HepG2 (cell line): ENCODE data around the gene INTS1. TPM values are rescaled to one million over a fixed set of nuclear protein-coding genes. Genes with fewer than 3 reads are reported as not detected.

Source experiments
- ARNT2 ChIP-seq: sonication (generic); formaldehyde crosslinking; IDR thresholded peaks from 2 replicates; pipeline ENCODE4 v1.8.0; 2022; ENCODE audit warnings: mild to moderate bottlenecking, low read depth, missing genetic modification reagents, moderate library complexity
- ARNTL ChIP-seq: sonication (generic); formaldehyde crosslinking; IDR thresholded peaks from 2 replicates; pipeline ENCODE4 v1.4.0; 2020; ENCODE audit warnings: mild to moderate bottlenecking, missing genetic modification reagents
- CREM ChIP-seq, 2 experiments: sonication (generic) in 1 of 2; formaldehyde crosslinking in 1 of 2; IDR thresholded peaks; 2 replicates each; pipeline versions ENCODE4 v1.4.0 to v1.6.1; 2016 to 2020; ENCODE audit warnings: antibody characterized with exemption in 1 of 2, mild to moderate bottlenecking in 1 of 2, missing genetic modification reagents in 1 of 2
- FOXA3 ChIP-seq: IDR thresholded peaks from 2 replicates; pipeline ENCODE4 v1.6.1; 2016; ENCODE audit warnings: missing genetic modification reagents, missing compliant biosample characterization
- JDP2 ChIP-seq: sonication (generic); formaldehyde crosslinking; IDR thresholded peaks from 2 replicates; pipeline ENCODE4 v1.8.1; 2022; ENCODE audit warnings: missing genetic modification reagents, borderline replicate concordance
- LRRFIP1 ChIP-seq: sonication (generic); formaldehyde crosslinking; conservative IDR thresholded peaks from 2 replicates; pipeline ENCODE4 v1.4.0; 2020; ENCODE audit warnings: missing genetic modification reagents
- MEF2D ChIP-seq: sonication (generic); formaldehyde crosslinking; IDR thresholded peaks from 2 replicates; pipeline ENCODE4 v1.5.1; 2020; ENCODE audit warnings: mild to moderate bottlenecking, missing genetic modification reagents
- NRL ChIP-seq: sonication (generic); formaldehyde crosslinking; IDR thresholded peaks from 2 replicates; pipeline ENCODE4 v1.5.0; 2020; ENCODE audit warnings: missing genetic modification reagents, mild to moderate bottlenecking, moderate library complexity, borderline replicate concordance
- SMC3 ChIP-seq: IDR thresholded peaks from 2 replicates; pipeline ENCODE4 v1.6.1; 2011; ENCODE audit warnings: low read length, improper control_type of control experiment
- SOX6 ChIP-seq, 2 experiments: fragments of 450-650 bp in 1 of 2; sonication (generic) in 1 of 2; formaldehyde crosslinking in 1 of 2; IDR thresholded peaks; 2 replicates each; pipeline versions ENCODE4 v1.4.0 to v1.6.1; 2017 to 2020; ENCODE audit warnings: antibody characterized with exemption in 1 of 2, mild to moderate bottlenecking in 1 of 2, missing genetic modification reagents in 1 of 2
- TBP ChIP-seq: sonication (generic); formaldehyde crosslinking; IDR thresholded peaks from 2 replicates; pipeline ENCODE4 v1.5.0; 2020; ENCODE audit warnings: missing genetic modification reagents
- TOE1 ChIP-seq: sonication (generic); formaldehyde crosslinking; IDR thresholded peaks from 2 replicates; pipeline ENCODE4 v1.4.0; 2020; ENCODE audit warnings: mild to moderate bottlenecking, missing genetic modification reagents
- ZBTB7B ChIP-seq: sonication (generic); formaldehyde crosslinking; IDR thresholded peaks from 2 replicates; pipeline ENCODE4 v1.4.0; 2020; ENCODE audit warnings: missing genetic modification reagents
- ZMYM3 ChIP-seq: sonication (generic); formaldehyde crosslinking; IDR thresholded peaks from 2 replicates; pipeline ENCODE4 v1.5.1; 2020; ENCODE audit warnings: mild to moderate bottlenecking, missing genetic modification reagents
- ZNF280B ChIP-seq: sonication (generic); formaldehyde crosslinking; IDR thresholded peaks from 2 replicates; pipeline ENCODE4 v1.5.0; 2020; ENCODE audit warnings: missing genetic modification reagents, mild to moderate bottlenecking, borderline replicate concordance
- ZNF354B ChIP-seq: sonication (generic); formaldehyde crosslinking; IDR thresholded peaks from 2 replicates; pipeline ENCODE4 v1.8.0; 2022; ENCODE audit warnings: mild to moderate bottlenecking, missing genetic modification reagents
- ZNF644 ChIP-seq: IDR thresholded peaks from 2 replicates; pipeline ENCODE4 v1.6.1; 2016; ENCODE audit warnings: low read depth
- ZNF710 ChIP-seq: sonication (generic); formaldehyde crosslinking; IDR thresholded peaks from 2 replicates; pipeline ENCODE4 v1.5.0; 2020; ENCODE audit warnings: mild to moderate bottlenecking, missing genetic modification reagents, borderline replicate concordance
- ZNF766 ChIP-seq: sonication (generic); formaldehyde crosslinking; IDR thresholded peaks from 2 replicates; pipeline ENCODE4 v1.5.0; 2020; ENCODE audit warnings: missing genetic modification reagents, borderline replicate concordance
- ZSCAN29 ChIP-seq: sonication (generic); formaldehyde crosslinking; conservative IDR thresholded peaks from 2 replicates; pipeline ENCODE4 v1.4.0; 2020; ENCODE audit warnings: mild to moderate bottlenecking, missing genetic modification reagents
- polyA plus RNA-seq, 8 experiments: library from polyadenylated mRNA; depleted of rRNA in 3 of 8; stranded (reverse) in 7 of 8; unstranded in 1 of 8; fragments of >200 nt; fragmentation: Illumina TruSeq in 4 of 8; extraction: Trizol in 4 of 8; gene quantifications; 2 replicates each; pipeline versions ENCODE4 v1.2.1 to v1.2.3, GENCODE V29; 2011 to 2016; ENCODE audit warnings: low read depth in 4 of 8, missing spikeins in 1 of 8, mixed read lengths in 1 of 8; ENCODE audit not compliant: insufficient read depth in 1 of 8
- total RNA-seq, 5 experiments: library from RNA; depleted of rRNA; stranded (reverse); fragments of >200 nt; fragmentation: Illumina TruSeq; extraction: Trizol; gene quantifications; 2 replicates each; pipeline ENCODE4 v1.2.3, GENCODE V29; 2016; ENCODE audit warnings: low read depth in 1 of 5
- TF ChIP-seq, protein P1 (sequence below): IDR thresholded peaks from 2 replicates; pipeline ENCODE4 v1.6.1; 2016; ENCODE audit warnings: missing biosample characterization, missing genetic modification reagents, low read depth
- TF ChIP-seq, protein P2 (sequence below): sonication (generic); formaldehyde crosslinking; IDR thresholded peaks from 2 replicates; pipeline ENCODE4 v1.5.0; 2020; ENCODE audit warnings: missing genetic modification reagents, mild to moderate bottlenecking, borderline replicate concordance

Gene INTS1
- total and polyA plus RNA-seq, 2 of the 13 experiments (the other 11 are each of a cell fraction or from before 2014, with no cell fraction given) = 13.7 to 29.0 TPM

- no peak for TF ChIP-seq ZBTB7B (CRISPR knock-in tag)
- no peak for TF ChIP-seq ARNTL (CRISPR knock-in tag)
- TF ChIP-seq SMC3 = no peak
- TF ChIP-seq, protein P1, sequence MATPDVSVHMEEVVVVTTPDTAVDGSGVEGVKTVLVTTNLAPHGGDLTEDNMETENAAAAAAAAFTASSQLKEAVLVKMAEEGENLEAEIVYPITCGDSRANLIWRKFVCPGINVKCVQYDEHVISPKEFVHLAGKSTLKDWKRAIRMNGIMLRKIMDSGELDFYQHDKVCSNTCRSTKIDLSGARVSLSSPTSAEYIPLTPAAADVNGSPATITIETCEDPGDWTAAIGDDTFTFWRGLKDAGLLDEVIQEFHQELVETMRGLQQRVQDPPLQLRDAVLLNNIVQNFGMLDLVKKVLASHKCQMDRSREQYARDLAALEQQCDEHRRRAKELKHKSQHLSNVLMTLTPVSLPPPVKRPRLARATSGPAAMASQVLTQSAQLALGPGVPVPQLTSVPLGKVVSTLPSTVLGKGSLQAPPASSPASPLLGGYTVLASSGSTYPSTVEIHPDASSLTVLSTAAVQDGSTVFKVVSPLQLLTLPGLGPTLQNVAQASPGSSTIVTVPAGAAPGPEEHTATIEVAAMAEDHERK (CRISPR knock-in tag) = no peak
- no peak for TF ChIP-seq NRL (CRISPR knock-in tag)
- TF ChIP-seq ZNF710 (CRISPR knock-in tag) = no peak
- no peak for TF ChIP-seq LRRFIP1 (CRISPR knock-in tag)
- TF ChIP-seq JDP2 (CRISPR knock-in tag) = no peak
- no peak for TF ChIP-seq CREM (IDR thresholded peaks at IDR 0.05)
- TF ChIP-seq CREM (CRISPR knock-in tag; IDR thresholded peaks at IDR 0.05) = no peak
- no peak for TF ChIP-seq MEF2D (CRISPR knock-in tag)
- no peak for TF ChIP-seq ZNF644 (CRISPR knock-in tag)
- 0 out of 2 replicates have a peak, but pooled peaks have one; percentile 28 for TF ChIP-seq FOXA3 (CRISPR knock-in tag)
- 0 out of 2 replicates have a peak, but pooled peaks have one; percentile 80 for TF ChIP-seq ARNT2
- TF ChIP-seq ZMYM3 (CRISPR knock-in tag) = no peak
- TF ChIP-seq SOX6 (IDR thresholded peaks at IDR 0.05) = no peak
- TF ChIP-seq SOX6 (CRISPR knock-in tag; IDR thresholded peaks at IDR 0.05) = peak; percentile 48; the same call in 1 of the 2 replicates
- TF ChIP-seq, protein P2, sequence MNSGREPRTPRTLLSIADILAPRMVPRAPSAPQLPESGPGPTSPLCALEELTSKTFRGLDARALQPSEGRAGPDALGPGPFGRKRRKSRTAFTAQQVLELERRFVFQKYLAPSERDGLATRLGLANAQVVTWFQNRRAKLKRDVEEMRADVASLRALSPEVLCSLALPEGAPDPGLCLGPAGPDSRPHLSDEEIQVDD (CRISPR knock-in tag) = no peak
- no peak for TF ChIP-seq ZNF280B
- no peak for TF ChIP-seq TBP
- no peak for TF ChIP-seq ZSCAN29
- TF ChIP-seq TOE1 (CRISPR knock-in tag) = no peak
- TF ChIP-seq ZNF766 (CRISPR knock-in tag) = no peak
- TF ChIP-seq ZNF354B (CRISPR knock-in tag) = no peak
Measured at GRCh38 chr7:1466524-1467271, 37.5 kb downstream of the INTS1 start (continued).
